Spinal cord (tissue), 10 donors: ENCODE measurements around the gene DNAH7. TPM values are rescaled to one million over a fixed set of nuclear protein-coding genes. Genes with fewer than 3 reads are reported as not detected.

Source experiments
- DNase-seq, 6 donors: peaks; one replicate each; pipeline versions ENCODE4 v3.0.0 to v3.0.0-alpha.2; 2013 to 2015; ENCODE audit warnings: low spot score in 6 of 6, low read depth in 4 of 6
- H3K27ac ChIP-seq: one replicate; pipeline ENCODE4 v1.5.1; 2013; ENCODE audit warnings: low read depth, low read length, control low read depth
- H3K27me3 ChIP-seq: one replicate; pipeline ENCODE4 v1.6.1; 2013; ENCODE audit warnings: low read length; ENCODE audit not compliant: control insufficient read depth, insufficient read depth
- H3K36me3 ChIP-seq: one replicate; pipeline ENCODE4 v1.6.1; 2013; ENCODE audit warnings: low read length; ENCODE audit not compliant: control insufficient read depth, insufficient read depth
- H3K4me1 ChIP-seq: one replicate; pipeline ENCODE4 v1.6.1; 2013; ENCODE audit warnings: low read length; ENCODE audit not compliant: control insufficient read depth, insufficient read depth
- H3K4me3 ChIP-seq: one replicate; pipeline ENCODE4 v1.5.1; 2013; ENCODE audit warnings: low read depth, low read length, control low read depth
- H3K9me3 ChIP-seq: one replicate; pipeline ENCODE4 v1.6.1; 2013; ENCODE audit warnings: low read length; ENCODE audit not compliant: control insufficient read depth, insufficient read depth
- WGBS: methylation state at CpG from one replicate; pipeline ENCODE4 v1.1.5; 2013; ENCODE audit warnings: missing lambda C conversion rate; ENCODE audit not compliant: insufficient coverage; 5-methylcytosine and 5-hydroxymethylcytosine counted together
- polyA plus RNA-seq, 2 donors: library from polyadenylated mRNA; unstranded; fragments of 120-200 nt; gene quantifications; one replicate each; pipeline ENCODE4 v1.2.1, GENCODE V29; 2013; ENCODE audit not compliant: insufficient read length in 2 of 2
- total RNA-seq, 2 donors: library from RNA; depleted of rRNA in 1 of 2; stranded (reverse); fragments of 120-200 nt in 1 of 2; fragments of >200 nt in 1 of 2; gene quantifications; one replicate each; pipeline versions ENCODE4 v1.2.3 to v1.2.4, GENCODE V29; 2013 to 2014
- donor health status: healthy.

DNAH7 gene
- total and polyA plus RNA-seq, 4 donors = 11.6 to 16.3 (median 15.2) TPM

DNA sequence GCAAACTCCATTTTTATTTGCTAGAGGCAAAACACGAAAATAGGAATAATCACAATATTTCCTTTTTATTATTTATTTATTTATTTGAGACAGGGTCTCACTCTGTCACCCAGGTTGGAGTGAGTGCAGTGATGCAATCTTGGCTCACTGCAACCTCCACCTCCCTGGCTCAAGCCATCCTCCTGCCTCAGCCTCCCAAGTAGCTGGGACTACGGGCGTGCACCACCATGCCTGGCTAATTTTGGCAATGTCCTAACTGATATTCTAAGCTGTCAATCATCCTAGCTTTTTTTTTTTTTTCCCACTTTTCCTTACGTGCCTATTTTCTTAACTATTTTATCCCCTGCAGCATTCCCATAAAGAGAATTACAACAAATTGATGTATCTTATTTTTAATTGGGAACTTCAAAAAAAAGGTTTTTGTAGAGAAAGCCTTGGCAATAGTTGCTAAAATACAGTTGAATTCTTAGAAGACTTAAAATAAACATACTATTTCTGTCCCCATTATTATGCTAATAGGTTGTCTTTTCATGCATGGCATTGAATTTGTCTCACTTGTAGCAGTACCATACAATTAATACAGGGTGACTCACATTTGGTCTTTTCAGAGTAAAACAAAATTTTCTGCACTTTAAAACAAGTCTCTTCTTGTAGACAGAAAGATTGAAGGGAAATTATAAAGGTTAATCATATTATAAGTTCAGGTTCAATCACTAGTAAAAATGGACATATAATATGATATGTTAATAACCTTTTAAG lies 258.1 kb downstream of the DNAH7 start:
- Histone ChIP-seq H3K9me3 (no peaks in the 10 kb centered on the region), H3K27ac (no peak overlapping the region), H3K4me1 (no peaks in the 10 kb centered on the region), H3K27me3 (no peaks in the 10 kb centered on the region), H3K36me3 (no peaks in the 10 kb centered on the region), H3K4me3 (no peak overlapping the region)
- WGBS = 75% methylated on average over 2 of the region's 4 CpGs
- no peak for DNase-seq

GRCh38 chr2:195808189-195808588 lies 260.4 kb downstream of the DNAH7 start:
- peak in 1 of 6 donors; percentile 11 for DNase-seq
- H3K4me1 ChIP-seq = no peaks in the 10 kb centered on the region
- H3K27ac ChIP-seq = no peak overlapping the region
- WGBS = no CpG with 5 or more reads among the region's 1 CpG
- H3K9me3 ChIP-seq = no peaks in the 10 kb centered on the region
- no peaks in the 10 kb centered on the region for H3K36me3 ChIP-seq
- no peak overlapping the region for H3K4me3 ChIP-seq
- no peaks in the 10 kb centered on the region for H3K27me3 ChIP-seq

GRCh38 chr2:195805283-195805976 lies 263.2 kb downstream of the DNAH7 start:
- H3K27me3 ChIP-seq = no peaks in the 10 kb centered on the region
- no CpG with 5 or more reads among the region's 1 CpG for WGBS

DNA sequence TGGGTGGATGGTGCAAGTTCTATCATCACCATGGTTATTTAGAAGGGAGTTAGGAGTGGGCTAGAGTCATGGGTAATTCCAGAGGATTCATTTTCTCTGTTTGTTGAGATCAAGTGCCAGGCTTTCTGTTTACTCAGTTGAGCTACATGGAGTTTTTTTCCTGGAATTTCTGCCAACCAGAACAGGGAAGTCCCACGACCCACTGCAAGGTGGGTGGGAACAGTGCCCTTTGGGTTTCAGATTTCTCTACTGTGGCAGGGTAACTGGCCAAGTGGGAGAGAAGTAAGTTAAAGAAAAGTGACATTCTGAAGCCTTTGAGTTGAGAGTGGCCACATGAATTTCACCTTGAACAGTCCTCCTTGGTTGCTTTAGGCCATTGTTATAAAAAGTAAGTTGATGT lies 272.8 kb downstream of the DNAH7 start:
- H3K9me3 ChIP-seq = no peaks in the 10 kb centered on the region
- H3K4me1 ChIP-seq = no peaks in the 10 kb centered on the region
- H3K27me3 ChIP-seq = no peaks in the 10 kb centered on the region
- WGBS = 75% methylated on average over 1 of the region's 1 CpG
- H3K4me3 ChIP-seq = no peak overlapping the region
- no peak overlapping the region for H3K27ac ChIP-seq
- no peak for DNase-seq
- H3K36me3 ChIP-seq = peaks cover 3% of the 10 kb centered on the region

More at GRCh38 chr2:195805283-195805976, 263.2 kb downstream of the DNAH7 start:
- Histone ChIP-seq H3K4me1 (no peaks in the 10 kb centered on the region), H3K9me3 (no peaks in the 10 kb centered on the region), H3K4me3 (no peak overlapping the region), H3K27ac (no peak overlapping the region), H3K36me3 (no peaks in the 10 kb centered on the region)
- no peak for DNase-seq

DNA sequence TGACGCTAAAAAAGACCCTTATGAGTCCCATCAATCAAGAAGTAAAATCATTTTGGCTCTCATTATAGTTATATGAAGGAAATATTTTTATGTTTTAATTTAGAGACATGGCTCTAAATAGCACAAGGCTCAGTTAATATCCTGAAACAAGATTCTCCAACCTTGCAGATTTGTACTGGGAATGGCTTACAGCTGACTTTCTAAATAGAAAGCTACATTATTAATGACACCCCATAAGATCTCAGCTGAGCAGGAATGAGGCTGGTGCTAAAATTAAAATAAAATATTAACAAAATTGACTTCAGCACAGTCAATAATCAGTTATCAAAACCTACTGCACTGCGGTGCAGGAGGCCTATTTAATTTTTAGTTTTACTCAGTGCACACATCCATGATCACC lies 274.8 kb downstream of the DNAH7 start:
- DNase-seq = peak in 4 of 6 donors; percentile 9 to 95 (median 38)
- Histone ChIP-seq H3K27ac (no peak overlapping the region), H3K27me3 (no peaks in the 10 kb centered on the region), H3K4me3 (no peak overlapping the region), H3K4me1 (no peaks in the 10 kb centered on the region), H3K9me3 (no peaks in the 10 kb centered on the region), H3K36me3 (peaks cover 3% of the 10 kb centered on the region)
- WGBS = 71% methylated on average over 1 of the region's 2 CpGs

DNA sequence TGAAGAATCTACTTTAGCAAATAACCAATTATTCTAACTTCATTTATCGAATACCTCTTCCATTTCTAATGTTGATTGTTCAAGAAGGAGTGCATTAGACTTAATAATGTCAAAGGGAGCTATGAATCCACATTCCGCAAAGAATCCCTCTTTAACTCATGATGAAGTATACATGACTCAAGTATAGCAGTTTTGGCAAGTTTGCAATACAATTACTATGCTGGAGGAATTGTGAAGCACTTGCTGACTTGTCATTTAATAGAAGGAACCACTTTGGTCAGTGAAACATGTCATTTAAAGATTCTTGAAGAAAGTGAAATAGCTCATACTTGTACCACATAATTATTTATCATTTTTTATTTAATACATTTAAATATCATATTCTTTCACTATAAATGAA lies 286.5 kb downstream of the DNAH7 start:
- WGBS = no CpG with 5 or more reads among the region's 2 CpGs
- Histone ChIP-seq H3K36me3 (no peaks in the 10 kb centered on the region), H3K4me1 (no peaks in the 10 kb centered on the region), H3K27ac (no peak overlapping the region), H3K4me3 (no peak overlapping the region), H3K9me3 (no peaks in the 10 kb centered on the region), H3K27me3 (no peaks in the 10 kb centered on the region)
- DNase-seq = peak in 1 of 6 donors; percentile 6

- no peaks in the 10 kb centered on the region for H3K27me3 ChIP-seq
- H3K4me1 ChIP-seq = no peaks in the 10 kb centered on the region
- no peaks in the 10 kb centered on the region for H3K9me3 ChIP-seq
- no CpG with 5 or more reads among the region's 2 CpGs for WGBS
- H3K27ac ChIP-seq = no peak overlapping the region
- H3K36me3 ChIP-seq = no peaks in the 10 kb centered on the region
- no peak for DNase-seq
- no peak overlapping the region for H3K4me3 ChIP-seq
These were observed 289.1 kb downstream of the DNAH7 start for GRCh38 chr2:195779491-195779890.

DNA sequence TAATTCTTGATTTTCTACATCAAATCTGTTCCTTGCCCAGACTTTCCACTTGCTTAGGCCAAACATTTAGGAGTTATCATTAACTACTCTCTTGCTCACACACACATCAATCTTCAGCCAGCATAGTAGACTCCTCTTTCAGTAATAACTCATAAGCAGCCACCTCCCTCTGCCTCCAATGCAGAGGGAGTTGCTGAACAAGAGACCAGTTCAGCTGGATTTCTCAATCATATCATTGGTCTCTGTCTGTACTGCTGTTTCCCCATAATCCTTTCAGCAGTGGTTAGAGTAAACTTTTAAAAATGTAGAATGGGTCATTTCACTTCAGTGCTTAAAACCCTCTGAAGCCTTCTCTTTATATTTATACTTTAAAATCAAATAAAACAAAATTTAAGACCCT lies 298.7 kb downstream of the DNAH7 start:
- Histone ChIP-seq H3K27ac (no peak overlapping the region), H3K27me3 (no peaks in the 10 kb centered on the region), H3K36me3 (no peaks in the 10 kb centered on the region), H3K9me3 (no peaks in the 10 kb centered on the region), H3K4me1 (no peaks in the 10 kb centered on the region), H3K4me3 (no peak overlapping the region)
- DNase-seq = no peak

DNA sequence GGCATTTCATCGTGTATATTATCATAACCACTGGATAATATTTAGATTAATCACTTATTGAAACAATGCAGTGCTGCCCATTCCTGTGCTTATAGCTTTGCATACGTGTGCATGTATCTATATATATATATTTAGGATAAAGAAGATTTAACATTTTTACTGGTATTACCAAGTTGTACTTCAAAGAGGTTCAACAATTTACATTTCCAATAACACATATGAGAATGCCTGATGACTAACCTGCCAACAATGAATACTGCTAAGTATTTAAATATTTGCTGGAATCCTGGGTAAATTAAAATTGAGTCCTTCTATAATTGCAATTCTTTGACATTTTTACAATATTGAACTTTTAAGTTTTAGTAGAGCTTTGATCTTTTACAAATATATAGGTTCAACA lies 300.2 kb downstream of the DNAH7 start:
- Histone ChIP-seq H3K4me3 (no peak overlapping the region), H3K36me3 (no peaks in the 10 kb centered on the region), H3K4me1 (no peaks in the 10 kb centered on the region), H3K9me3 (peaks cover 1% of the 10 kb centered on the region), H3K27ac (no peak overlapping the region), H3K27me3 (no peaks in the 10 kb centered on the region)
- no peak for DNase-seq
- WGBS = no CpG with 5 or more reads among the region's 2 CpGs

GRCh38 chr2:195766691-195767090 lies 301.9 kb downstream of the DNAH7 start:
- no peak overlapping the region for H3K27ac ChIP-seq
- WGBS = no CpG with 5 or more reads among the region's 1 CpG
- H3K9me3 ChIP-seq = peaks cover 1% of the 10 kb centered on the region
- no peaks in the 10 kb centered on the region for H3K27me3 ChIP-seq
- no peak for DNase-seq
- H3K36me3 ChIP-seq = no peaks in the 10 kb centered on the region
- H3K4me1 ChIP-seq = no peaks in the 10 kb centered on the region
- H3K4me3 ChIP-seq = no peak overlapping the region
